GM21576 (cell line): ENCODE measurements around the gene DUSP19.
A peak's percentile ranks its signal among the peaks of the same experiment; 100 is the strongest.
"Not testable (repeated sequence)": the region's sequence is repeated elsewhere in the genome, so short reads cannot be mapped to it uniquely, and the experiment has no call there.

ENCODE experiments used
- ATAC-seq: cut with Tn5 transposase; IDR thresholded peaks from one replicate; pipeline ENCODE4 v1.9.1; 2021; ENCODE audit warnings: mild to moderate bottlenecking, moderate library complexity; ENCODE audit not compliant: unreplicated experiment

DUSP19 gene

GRCh38 chr2:183078464-183079138, at the start of gene DUSP19:
TSS of gene DUSP19 (plus strand) at chr2:183078747. CDS start at chr2:183078934, 187 bp downstream.
- peak; percentile 93 for ATAC-seq

GRCh38 chr2:183029219-183029618, 49.3 kb upstream of the DUSP19 start:
- no peak for ATAC-seq

GRCh38 chr2:183031911-183032794, 46.4 kb upstream of the DUSP19 start:
- ATAC-seq, result no peak

- no peak for ATAC-seq
Observed at GRCh38 chr2:183033951-183034350, 44.6 kb upstream of the DUSP19 start.

- no peak for ATAC-seq
Observed at GRCh38 chr2:183034806-183035205, 43.7 kb upstream of the DUSP19 start.

GRCh38 chr2:183035298-183035953, 43.1 kb upstream of the DUSP19 start:
- ATAC-seq, result peak; percentile 0

GRCh38 chr2:183035954-183036669, 42.4 kb upstream of the DUSP19 start:
- peak; percentile 57 for ATAC-seq

- no peak for ATAC-seq
Observed at GRCh38 chr2:183037074-183037552, 41.4 kb upstream of the DUSP19 start.

GRCh38 chr2:183037553-183038340, 40.8 kb upstream of the DUSP19 start:
- ATAC-seq, result peak; percentile 29

GRCh38 chr2:183038341-183039300, 39.9 kb upstream of the DUSP19 start, which contains the start of gene NCKAP1:
TSS of gene NCKAP1 (minus strand) at chr2:183038457. CDS start at chr2:183038099, 358 bp downstream.
- peak; percentile 74 for ATAC-seq

GRCh38 chr2:183040604-183041003, 37.9 kb upstream of the DUSP19 start:
- ATAC-seq, result no peak

GRCh38 chr2:183043580-183043979, 35.0 kb upstream of the DUSP19 start:
- ATAC-seq, result not testable (repeated sequence)

GRCh38 chr2:183047486-183048125, 30.9 kb upstream of the DUSP19 start:
- not testable (repeated sequence) for ATAC-seq

GRCh38 chr2:183049420-183049819, 29.1 kb upstream of the DUSP19 start:
- no peak for ATAC-seq

GRCh38 chr2:183057333-183057985, 21.1 kb upstream of the DUSP19 start:
- ATAC-seq, result peak; percentile 53

- no peak for ATAC-seq
Observed at GRCh38 chr2:183059561-183059960, 19.0 kb upstream of the DUSP19 start.

GRCh38 chr2:183060571-183061231, 17.8 kb upstream of the DUSP19 start:
- no peak for ATAC-seq
